ENCODE data around the gene USO1. TPM values are rescaled to one million over a fixed set of nuclear protein-coding genes. Genes with fewer than 3 reads are reported as not detected.

The USO1 gene
- total RNA-seq, 1 donor from 2014 or later: 114 TPM

GRCh38 chr4:75733369-75733768, 9.0 kb downstream of the USO1 start:
- H3K4me1 Mint-ChIP-seq: peaks cover 2% of the 10 kb centered on the region
- DNase-seq (ENCODE audit: low spot score): no peak
- H3K27me3 Mint-ChIP-seq (ENCODE audit: insufficient read depth, low read depth): peaks cover 9% of the 10 kb centered on the region
- H3K4me2 ChIP-seq: no peak overlapping the region
- no peaks in the 10 kb centered on the region for H3K36me3 ChIP-seq
- no peak overlapping the region for H3K4me3 ChIP-seq
- peaks cover 21% of the 10 kb centered on the region for H3K36me3 Mint-ChIP-seq
- no peak overlapping the region for H2AFZ ChIP-seq (replicated peaks)
- H3K79me2 ChIP-seq (ENCODE audit: low read depth): peaks cover 99% of the 10 kb centered on the region
- no peaks in the 10 kb centered on the region for H3K4me1 ChIP-seq
- no peak for TF ChIP-seq EZH2phosphoT487 (IDR thresholded peaks at IDR 0.05)
- no peak for TF ChIP-seq EZH2 (IDR thresholded peaks at IDR 0.05)
- no peaks in the 10 kb centered on the region for H3K27me3 ChIP-seq
- H3K27ac Mint-ChIP-seq: no peak overlapping the region
- H3K9me3 Mint-ChIP-seq: peaks cover 10% of the 10 kb centered on the region
- no peaks in the 10 kb centered on the region for H4K20me1 ChIP-seq (ENCODE audit: low read depth)
- no peak overlapping the region for H3K27ac ChIP-seq
- H3K4me3 Mint-ChIP-seq: no peak overlapping the region
- no peaks in the 10 kb centered on the region for H3K9me3 ChIP-seq (ENCODE audit: low read depth)
- no peak overlapping the region for H3K9ac ChIP-seq
- no peaks in the 10 kb centered on the region for H3F3A ChIP-seq (ENCODE audit: low read depth)

GRCh38 chr4:75735525-75735924, 11.1 kb downstream of the USO1 start:
- Histone ChIP-seq H3K36me3 (no peaks in the 10 kb centered on the region), H3K27ac (no peak overlapping the region), H3K4me1 (no peaks in the 10 kb centered on the region), H3K4me3 (no peak overlapping the region), H3K4me2 (no peak overlapping the region), H2AFZ (replicated peaks) (no peak overlapping the region), H4K20me1 (ENCODE audit: low read depth) (no peaks in the 10 kb centered on the region), H3K79me2 (ENCODE audit: low read depth) (peaks cover 97% of the 10 kb centered on the region), H3K27me3 (no peaks in the 10 kb centered on the region), H3F3A (ENCODE audit: low read depth) (no peaks in the 10 kb centered on the region), H3K9me3 (ENCODE audit: low read depth) (no peaks in the 10 kb centered on the region), H3K9ac (no peak overlapping the region)
- Mint-ChIP-seq H3K4me1 (no peaks in the 10 kb centered on the region), H3K27ac (no peak overlapping the region), H3K27me3 (ENCODE audit: insufficient read depth, low read depth) (peaks cover 4% of the 10 kb centered on the region), H3K36me3 (peaks cover 21% of the 10 kb centered on the region), H3K4me3 (no peak overlapping the region), H3K9me3 (peaks cover 10% of the 10 kb centered on the region)
- TF ChIP-seq CTCF (IDR thresholded peaks at IDR 0.05) (no peak), EZH2 (IDR thresholded peaks at IDR 0.05) (no peak), EZH2phosphoT487 (IDR thresholded peaks at IDR 0.05) (no peak)
- DNase-seq (ENCODE audit: low spot score): no peak

- peaks cover 4% of the 10 kb centered on the region for H3K27me3 Mint-ChIP-seq (ENCODE audit: insufficient read depth, low read depth)
- H3K4me3 ChIP-seq: no peak overlapping the region
- TF ChIP-seq CTCF (IDR thresholded peaks at IDR 0.05): no peak
- no peak for TF ChIP-seq EZH2 (IDR thresholded peaks at IDR 0.05)
- no peak for TF ChIP-seq EZH2phosphoT487 (IDR thresholded peaks at IDR 0.05)
- no peak overlapping the region for H3K9ac ChIP-seq
- peaks cover 21% of the 10 kb centered on the region for H3K36me3 Mint-ChIP-seq
- no peaks in the 10 kb centered on the region for H3K27me3 ChIP-seq
- no peaks in the 10 kb centered on the region for H3K4me1 Mint-ChIP-seq
- H3K27ac ChIP-seq: no peak overlapping the region
- H3K36me3 ChIP-seq: no peaks in the 10 kb centered on the region
- peaks cover 10% of the 10 kb centered on the region for H3K9me3 Mint-ChIP-seq
- no peak overlapping the region for H3K27ac Mint-ChIP-seq
- no peaks in the 10 kb centered on the region for H3F3A ChIP-seq (ENCODE audit: low read depth)
- H3K4me1 ChIP-seq: no peaks in the 10 kb centered on the region
- peaks cover 89% of the 10 kb centered on the region for H3K79me2 ChIP-seq (ENCODE audit: low read depth)
- no peak for DNase-seq (ENCODE audit: low spot score)
- no peak overlapping the region for H2AFZ ChIP-seq (replicated peaks)
- no peaks in the 10 kb centered on the region for H4K20me1 ChIP-seq (ENCODE audit: low read depth)
- no peak overlapping the region for H3K4me3 Mint-ChIP-seq
- no peaks in the 10 kb centered on the region for H3K9me3 ChIP-seq (ENCODE audit: low read depth)
- no peak overlapping the region for H3K4me2 ChIP-seq
These were observed 12.5 kb downstream of the USO1 start for GRCh38 chr4:75736862-75737261.

- H3K36me3 Mint-ChIP-seq: peaks cover 21% of the 10 kb centered on the region
- Histone ChIP-seq H4K20me1 (ENCODE audit: low read depth) (no peaks in the 10 kb centered on the region), H3K27ac (no peak overlapping the region), H3K27me3 (no peaks in the 10 kb centered on the region), H3K9ac (no peak overlapping the region), H3K79me2 (ENCODE audit: low read depth) (peaks cover 88% of the 10 kb centered on the region), H3K4me2 (no peak overlapping the region), H3K36me3 (no peaks in the 10 kb centered on the region), H3K4me3 (no peak overlapping the region), H3K4me1 (no peaks in the 10 kb centered on the region), H3K9me3 (ENCODE audit: low read depth) (no peaks in the 10 kb centered on the region), H2AFZ (replicated peaks) (no peak overlapping the region), H3F3A (ENCODE audit: low read depth) (no peaks in the 10 kb centered on the region)
- H3K27ac Mint-ChIP-seq: no peak overlapping the region
- DNase-seq (ENCODE audit: low spot score): no peak
- peaks cover 10% of the 10 kb centered on the region for H3K9me3 Mint-ChIP-seq
- no peaks in the 10 kb centered on the region for H3K4me1 Mint-ChIP-seq
- no peak overlapping the region for H3K4me3 Mint-ChIP-seq
- TF ChIP-seq EZH2 (IDR thresholded peaks at IDR 0.05) (no peak), EZH2phosphoT487 (IDR thresholded peaks at IDR 0.05) (no peak), CTCF (IDR thresholded peaks at IDR 0.05) (no peak)
- peaks cover 4% of the 10 kb centered on the region for H3K27me3 Mint-ChIP-seq (ENCODE audit: insufficient read depth, low read depth)
These were observed 13.0 kb downstream of the USO1 start for GRCh38 chr4:75737398-75737797.

Measured in neural progenitor cell (in vitro differentiated cells).